NCI-H526 treated with DMSO at 0.1 percent for 48 hours (cell line): ENCODE results near the gene TBC1D22A.

Experiments
- DNase-seq: peaks from one replicate; lab custom pipeline; 2025; lab: John Stamatoyannopoulos, UW

Gene TBC1D22A, protein sequence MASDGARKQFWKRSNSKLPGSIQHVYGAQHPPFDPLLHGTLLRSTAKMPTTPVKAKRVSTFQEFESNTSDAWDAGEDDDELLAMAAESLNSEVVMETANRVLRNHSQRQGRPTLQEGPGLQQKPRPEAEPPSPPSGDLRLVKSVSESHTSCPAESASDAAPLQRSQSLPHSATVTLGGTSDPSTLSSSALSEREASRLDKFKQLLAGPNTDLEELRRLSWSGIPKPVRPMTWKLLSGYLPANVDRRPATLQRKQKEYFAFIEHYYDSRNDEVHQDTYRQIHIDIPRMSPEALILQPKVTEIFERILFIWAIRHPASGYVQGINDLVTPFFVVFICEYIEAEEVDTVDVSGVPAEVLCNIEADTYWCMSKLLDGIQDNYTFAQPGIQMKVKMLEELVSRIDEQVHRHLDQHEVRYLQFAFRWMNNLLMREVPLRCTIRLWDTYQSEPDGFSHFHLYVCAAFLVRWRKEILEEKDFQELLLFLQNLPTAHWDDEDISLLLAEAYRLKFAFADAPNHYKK

DNA sequence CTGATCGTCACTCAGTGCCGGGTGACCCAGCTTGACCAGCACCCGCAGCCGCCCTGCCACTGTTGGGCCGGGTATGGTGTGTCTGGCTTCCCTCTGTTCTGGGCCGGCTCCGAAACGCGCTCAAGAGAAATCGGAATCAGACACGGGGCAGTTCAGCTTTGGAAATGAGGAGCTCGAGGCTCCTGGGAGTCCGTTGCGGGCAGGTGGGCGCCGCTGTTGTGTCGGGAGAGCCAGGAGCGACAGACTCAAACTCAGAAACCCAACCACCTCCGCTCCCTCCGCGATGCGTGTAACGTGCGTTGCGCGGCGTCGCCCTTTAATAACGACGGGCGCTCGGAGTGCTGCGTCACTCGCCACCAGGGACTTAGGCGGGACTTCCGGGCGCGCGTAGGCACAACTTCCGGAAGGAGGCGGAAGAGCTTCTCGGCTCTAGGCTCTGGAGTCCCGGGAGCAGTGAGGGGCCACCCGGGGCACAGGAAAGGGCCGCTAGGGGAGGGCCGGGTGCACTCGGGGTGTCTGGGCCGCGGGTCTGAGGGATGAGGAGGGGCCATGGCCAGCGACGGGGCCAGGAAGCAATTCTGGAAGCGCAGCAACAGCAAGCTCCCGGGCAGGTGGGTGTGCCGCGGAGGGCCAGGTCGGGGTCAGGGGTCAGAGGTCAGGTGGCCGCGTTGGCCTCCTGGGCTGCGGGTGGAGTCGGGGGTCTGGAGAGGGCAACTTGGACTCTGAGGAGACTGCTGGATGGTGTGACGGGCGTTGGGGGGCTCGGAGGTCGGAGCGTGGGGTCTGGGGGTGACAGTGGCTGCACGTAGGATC is at the start of gene TBC1D22A:
TSS of gene TBC1D22A (plus strand) at position 413 of the 813 bp plus-strand sequence. CDS start at position 550, 137 bp downstream.
- DNase-seq: peak; percentile 56

DNA sequence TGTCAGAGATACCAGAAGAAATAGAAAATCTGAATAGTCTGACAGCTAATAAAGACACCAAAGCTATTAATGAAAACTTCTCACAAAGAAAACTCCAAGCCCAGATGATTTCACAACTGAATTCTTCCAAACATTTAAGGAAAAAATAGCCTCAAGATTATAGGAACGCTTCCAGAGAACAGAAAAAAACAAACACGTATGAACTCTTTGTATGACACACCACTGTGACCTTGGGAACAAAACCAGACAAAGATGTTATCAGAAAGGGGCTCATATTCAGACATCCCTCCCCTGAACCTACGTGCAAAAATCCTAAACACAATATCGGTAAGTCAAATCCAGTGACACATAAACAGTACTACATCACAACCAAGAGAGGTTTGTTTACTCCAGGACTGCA is 47.9 kb upstream of the TBC1D22A start:
- DNase-seq: no peak

DNA sequence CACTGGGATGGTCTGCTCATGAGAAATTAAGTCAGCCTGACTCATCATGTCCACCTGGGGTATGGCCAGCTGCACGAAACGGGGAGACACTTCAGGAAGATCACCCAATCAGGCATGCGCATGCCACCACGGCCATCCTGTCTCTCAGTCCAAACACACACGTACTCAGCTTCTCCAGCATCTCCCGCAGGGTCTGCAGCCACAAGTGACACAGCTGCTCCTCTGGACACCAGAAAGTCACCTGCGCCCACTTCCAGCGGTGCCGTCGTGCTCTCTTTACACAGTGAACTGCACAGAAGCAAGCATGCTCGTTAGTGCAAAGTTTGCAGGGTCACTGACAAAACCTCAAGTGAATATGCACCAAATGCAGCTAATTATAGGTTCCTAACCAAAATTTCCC is 42.5 kb upstream of the TBC1D22A start:
- DNase-seq: no peak

DNA sequence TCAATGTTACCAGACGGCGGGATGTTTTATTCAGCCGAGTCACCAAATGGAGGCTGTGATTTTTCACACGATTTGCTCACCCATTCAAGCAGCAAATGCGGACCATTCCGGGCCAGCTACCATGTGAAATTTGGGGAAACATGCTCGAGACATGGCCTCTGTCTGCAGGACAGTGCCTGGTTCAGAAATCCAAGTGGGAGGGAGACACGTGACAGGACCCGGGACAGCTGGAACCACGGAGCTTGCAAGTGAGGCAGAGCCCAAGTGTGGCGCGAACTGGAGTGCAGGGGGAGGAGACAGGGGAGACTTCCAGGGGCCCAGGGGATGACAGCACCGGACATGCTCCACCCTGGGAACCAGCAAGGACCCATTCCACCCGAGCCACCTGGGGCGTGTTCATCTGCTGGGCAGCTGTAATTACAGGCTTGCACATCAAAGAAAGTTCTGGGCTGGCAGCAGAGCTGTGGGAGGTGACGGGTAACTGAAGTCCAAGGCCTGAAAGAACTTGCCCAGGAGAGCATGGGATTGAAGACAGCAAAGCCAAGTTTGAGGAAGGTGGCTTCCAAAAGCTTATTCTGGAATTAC is 40.9 kb upstream of the TBC1D22A start:
- DNase-seq: no peak

DNA sequence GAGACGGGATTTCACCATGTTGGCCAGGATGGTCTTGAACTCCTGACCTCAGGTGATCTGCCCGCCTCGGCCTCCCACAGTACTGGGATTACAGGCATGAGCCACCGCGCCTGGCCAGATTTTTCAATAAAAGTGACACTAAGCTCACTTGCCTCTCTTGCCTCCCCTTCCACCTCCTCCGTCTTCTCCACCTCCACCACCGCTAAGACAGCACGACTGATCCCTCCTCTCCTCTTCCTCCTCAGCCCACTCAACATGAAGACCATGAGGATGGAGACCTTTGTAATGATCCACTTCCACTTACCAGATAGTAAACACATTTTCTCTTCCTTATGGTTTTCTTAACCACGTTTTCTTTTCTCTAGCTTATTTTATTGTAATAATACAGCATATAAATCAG is 38.6 kb upstream of the TBC1D22A start:
- DNase-seq: no peak

DNA sequence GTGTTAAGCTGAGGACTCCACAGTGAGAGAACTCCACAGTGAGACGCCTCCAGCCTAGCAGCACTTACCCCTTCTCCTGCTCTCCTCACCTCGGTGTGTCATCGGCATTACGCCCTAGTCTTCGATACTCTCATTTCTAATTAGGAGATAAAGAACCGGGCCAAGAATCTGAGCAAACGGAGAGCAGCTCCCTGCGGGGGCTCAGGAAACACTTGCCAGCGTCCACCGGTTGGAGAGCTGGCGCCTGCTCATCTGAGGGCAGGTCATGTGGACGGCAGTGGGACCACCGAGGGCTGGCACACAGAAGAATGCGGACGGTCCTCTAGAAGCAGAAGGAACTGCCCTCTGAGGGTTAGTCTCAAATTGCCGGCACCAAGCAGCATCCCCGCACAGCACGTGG is 37.4 kb upstream of the TBC1D22A start:
- DNase-seq: no peak

DNA sequence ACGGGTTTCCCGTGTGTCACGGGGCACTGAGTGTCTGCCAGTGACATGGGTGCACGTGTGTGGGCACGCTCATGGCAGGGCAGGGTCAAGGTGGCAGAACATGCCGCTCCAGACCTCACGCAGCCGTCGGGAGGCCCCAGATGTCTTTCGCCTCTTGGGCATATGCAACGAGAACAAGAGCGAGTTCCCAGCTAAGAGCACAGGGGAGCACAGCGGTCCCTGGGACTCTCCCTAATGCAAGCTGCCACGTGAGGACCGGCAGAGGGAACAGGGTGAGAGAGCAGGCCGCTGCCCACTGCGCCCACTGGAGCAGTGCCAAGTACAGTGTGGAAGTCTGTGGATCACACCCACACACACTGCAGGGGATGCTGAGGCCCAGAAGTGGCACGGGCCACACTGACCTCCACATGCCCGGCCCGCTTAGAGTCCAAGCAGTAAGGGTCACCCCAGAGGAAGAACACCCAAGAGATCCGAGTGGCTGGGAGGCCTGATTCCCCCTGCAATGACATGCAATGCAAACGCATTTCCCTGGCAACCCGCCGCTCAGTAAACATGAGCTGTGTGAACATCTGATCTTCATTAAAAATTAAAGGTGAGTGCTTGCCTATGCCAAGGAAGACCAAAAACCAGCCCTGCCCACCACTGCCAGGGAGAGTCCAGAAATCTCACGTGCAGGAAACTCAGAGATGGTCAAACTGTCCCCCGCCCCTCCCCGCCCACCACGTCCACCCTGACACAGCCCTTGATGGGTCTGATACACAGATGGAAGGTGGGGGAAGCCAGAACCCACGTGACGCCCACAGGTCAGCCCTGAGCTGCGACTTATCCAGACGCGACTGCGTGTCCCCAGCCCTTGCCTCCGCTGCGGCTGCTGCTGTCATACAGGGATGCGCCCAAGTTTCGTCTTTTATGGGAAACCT is 36.1 kb upstream of the TBC1D22A start:
- DNase-seq: peak; percentile 14

DNA sequence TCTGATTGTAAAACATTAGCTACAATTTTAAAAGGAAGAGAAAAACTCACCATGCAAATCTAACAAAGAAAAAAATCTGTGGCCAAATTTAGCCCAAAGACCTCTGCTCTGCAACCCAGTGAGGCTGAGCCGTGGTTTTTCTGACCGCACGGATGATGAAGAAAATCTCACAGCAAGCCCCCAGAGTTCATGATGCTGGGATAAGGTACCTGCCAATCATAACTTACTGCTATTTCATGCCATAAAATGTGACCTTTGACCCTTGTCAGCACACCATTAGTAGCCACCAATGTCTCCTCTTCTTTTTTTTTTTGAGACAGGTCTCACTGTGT is 35.5 kb upstream of the TBC1D22A start:
- no peak for DNase-seq

DNA sequence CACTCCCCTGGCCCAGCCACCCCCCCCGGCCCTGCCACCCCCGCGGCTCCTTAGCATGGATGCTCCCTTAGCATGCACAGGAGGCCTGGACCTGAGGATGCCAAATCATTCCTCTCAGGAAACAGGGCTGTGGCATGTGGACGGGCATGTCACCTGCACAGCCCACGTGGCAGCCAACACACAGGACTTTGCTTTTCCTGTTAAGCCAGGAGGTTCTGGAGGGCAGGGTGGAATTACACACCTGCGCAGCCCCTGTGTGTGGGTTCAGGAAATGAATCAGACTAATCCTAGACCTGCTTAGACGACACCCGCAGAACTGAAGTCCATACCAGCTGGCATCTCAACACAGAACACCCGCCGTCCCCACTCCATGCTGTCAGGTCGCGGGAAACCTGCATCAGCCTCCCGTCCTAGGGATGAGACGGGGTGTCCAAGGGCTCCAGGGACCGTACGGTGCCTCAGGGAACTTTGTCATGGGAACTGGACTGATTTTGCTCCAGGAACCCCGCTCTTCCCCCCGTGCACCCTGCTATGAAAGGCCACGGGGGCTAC is 34.6 kb upstream of the TBC1D22A start:
- no peak for DNase-seq

DNA sequence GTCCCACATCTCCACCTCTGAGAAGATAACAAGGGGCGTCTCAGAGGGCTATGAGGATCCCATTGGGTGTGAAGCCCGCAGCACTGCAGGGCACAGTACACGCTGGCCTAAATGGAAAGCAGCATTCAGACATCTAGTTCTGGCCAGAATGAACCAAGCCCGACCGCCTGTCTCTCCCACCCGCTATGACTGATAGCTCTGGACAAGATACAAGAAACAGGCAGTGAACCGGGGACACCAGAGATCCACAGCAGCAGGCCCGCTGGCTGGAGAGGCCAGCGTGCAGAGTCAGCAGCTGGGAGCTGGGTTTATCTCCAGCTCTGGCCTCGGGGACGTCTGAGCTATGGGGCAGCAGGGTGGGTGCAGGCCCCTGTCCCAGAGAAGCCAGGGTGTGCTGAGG is 34.0 kb upstream of the TBC1D22A start:
- DNase-seq: no peak

DNA sequence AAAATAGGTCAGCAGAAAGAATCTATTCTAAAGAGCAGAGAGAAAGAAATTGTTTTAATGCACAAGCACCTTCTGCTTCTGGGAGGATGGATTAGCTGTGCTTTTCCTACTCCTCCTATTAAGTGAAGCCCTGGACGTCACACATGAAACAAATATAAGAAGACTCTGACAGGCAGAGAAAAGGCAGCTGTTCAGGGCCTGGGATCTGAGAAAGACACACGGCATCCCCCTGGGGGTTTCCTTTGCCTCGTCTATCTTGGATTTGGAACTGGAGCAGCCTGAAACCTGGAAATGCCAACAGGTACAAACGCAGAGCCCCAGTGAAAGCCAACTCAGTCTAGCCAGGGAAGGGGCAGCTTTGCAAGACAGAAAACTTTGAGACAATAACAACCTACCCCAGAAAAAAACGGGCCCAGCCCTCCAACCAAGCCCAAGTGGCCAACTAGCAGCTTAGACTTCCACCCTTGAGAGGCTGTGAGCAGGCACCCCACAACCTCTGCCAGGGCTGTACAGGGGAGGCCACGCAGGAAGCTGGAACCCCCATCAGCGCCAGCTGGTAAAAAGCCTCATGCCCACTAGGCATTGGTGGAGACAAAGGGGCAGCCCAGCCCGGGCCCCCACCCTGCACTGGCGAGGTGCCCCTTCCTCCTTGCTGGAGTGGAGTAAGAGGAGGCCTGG is 31.7 kb upstream of the TBC1D22A start:
- DNase-seq: no peak

DNA sequence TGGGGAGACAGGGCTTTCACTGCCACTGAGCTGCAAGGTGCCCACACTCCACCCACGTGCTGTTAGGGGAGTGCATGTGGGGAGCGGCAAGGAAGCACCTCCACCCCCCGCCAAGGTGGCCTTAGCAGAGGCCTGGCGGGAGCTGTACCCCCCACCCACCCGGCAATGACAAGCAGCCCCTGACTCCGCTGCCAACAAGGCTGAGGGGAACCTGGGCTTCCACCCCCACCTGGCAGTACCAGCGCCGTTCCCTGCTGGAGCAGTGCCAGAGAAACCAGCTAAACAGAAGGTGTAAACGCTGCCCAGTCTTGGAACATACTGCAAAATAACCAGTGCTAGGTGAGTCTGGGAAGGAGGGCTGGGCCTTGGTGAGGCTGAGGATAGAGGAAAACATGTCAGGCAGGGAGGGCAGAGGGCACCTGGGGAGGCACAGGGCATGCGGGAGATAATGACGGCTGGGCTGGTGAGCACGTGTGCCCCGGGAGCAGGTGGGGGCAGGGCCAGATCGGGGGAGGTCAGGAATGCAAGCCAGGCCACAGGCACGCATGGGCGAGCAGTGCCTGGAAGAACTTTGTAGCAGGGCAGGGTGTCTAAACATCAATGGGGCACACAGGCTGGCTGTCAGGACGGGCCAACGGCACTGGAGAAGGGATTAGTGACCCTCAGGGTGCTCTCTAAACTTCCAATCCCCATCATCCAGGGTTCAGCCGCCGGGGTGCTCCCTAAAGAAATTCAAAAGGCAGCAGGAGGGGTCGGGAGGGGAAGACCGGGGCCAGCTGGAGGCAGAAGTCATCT is 31.0 kb upstream of the TBC1D22A start:
- DNase-seq: peak; percentile 3

DNA sequence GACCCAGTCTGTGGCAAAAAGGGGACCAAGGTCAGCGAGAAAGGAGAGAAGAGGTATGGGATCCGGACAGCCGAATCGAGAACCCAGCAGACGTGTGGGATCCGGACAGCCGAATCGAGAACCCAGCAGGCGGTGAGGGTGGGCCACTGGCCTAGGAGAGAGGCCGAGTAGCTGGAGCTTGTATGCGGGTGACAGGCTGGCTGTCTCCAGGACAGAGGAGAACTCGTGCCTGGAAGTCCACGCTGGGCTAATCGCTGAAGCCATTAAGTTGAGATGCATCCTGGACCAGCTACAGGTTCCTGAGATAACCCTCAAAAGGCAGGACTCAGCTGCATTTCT is 30.4 kb upstream of the TBC1D22A start:
- DNase-seq: no peak

DNA sequence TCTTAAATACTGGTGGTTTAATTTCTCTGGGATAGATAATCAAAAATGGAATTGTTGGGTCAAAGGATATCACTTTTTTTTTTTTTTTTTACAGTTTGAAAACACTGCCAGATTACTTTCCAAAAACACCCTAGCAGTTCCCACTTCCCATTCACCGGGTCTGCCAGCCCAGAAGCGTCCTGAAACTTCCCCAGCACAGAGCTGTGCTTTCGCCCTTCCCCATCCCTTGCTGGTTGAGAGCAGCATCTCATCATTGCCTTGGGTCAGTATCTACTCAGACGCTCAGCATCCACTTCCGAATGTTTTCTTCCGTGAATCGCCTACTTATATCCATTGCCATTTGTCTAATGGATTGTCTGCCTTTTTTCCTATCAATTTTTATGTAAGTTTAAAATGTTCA is 29.9 kb upstream of the TBC1D22A start:
- no peak for DNase-seq

DNA sequence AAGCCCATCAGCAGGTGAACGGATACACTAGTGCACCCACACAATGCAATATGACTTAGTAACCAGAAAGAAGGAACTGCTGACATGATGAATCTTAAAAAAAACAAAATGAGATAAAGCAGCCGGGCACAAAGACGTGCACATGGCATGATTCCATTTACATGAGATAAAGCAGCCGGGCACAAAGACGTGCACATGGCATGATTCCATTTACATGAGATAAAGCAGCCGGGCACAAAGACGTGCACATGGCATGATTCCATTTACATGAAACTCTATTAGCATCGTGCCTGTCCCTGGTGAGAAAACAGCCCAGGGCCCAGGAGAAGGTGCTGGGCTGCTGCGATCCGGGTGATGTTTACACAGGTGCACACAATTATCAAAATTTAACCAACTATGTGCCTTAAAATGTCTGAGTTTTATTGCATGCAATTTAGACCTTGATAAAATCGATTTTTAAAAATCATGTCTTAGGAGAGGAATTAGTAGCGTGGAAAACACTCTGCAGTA is 28.2 kb upstream of the TBC1D22A start:
- peak; percentile 65 for DNase-seq

DNA sequence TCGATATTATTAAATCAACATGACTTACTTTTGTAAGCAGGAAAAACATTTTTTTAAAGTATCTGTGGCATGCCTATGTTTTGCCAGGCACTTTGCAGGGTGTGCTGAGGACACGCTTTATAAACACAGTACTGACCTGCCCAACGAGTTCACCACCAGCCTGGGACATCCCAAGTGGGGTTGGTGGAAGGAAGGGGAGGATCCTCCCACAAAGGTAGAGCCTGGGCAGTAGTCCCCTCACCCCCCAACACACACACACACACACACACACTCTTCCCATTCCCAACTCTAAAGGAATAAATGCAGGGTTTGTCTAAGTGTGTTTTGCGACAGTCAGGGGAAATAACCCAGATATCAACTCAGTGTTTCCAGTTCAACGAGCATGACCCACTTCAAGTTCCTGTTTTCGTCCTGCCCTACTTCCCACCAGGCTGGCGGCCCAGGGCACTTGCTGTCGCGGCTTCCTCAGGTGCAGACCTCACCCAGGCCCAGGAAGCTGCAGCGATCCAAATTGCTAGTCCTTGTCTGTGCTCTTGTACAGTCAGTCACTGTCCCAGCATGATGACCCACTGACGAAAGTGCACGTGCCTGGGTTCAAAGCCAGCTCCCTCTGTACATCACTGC is 27.5 kb upstream of the TBC1D22A start:
- DNase-seq: peak; percentile 65

DNA sequence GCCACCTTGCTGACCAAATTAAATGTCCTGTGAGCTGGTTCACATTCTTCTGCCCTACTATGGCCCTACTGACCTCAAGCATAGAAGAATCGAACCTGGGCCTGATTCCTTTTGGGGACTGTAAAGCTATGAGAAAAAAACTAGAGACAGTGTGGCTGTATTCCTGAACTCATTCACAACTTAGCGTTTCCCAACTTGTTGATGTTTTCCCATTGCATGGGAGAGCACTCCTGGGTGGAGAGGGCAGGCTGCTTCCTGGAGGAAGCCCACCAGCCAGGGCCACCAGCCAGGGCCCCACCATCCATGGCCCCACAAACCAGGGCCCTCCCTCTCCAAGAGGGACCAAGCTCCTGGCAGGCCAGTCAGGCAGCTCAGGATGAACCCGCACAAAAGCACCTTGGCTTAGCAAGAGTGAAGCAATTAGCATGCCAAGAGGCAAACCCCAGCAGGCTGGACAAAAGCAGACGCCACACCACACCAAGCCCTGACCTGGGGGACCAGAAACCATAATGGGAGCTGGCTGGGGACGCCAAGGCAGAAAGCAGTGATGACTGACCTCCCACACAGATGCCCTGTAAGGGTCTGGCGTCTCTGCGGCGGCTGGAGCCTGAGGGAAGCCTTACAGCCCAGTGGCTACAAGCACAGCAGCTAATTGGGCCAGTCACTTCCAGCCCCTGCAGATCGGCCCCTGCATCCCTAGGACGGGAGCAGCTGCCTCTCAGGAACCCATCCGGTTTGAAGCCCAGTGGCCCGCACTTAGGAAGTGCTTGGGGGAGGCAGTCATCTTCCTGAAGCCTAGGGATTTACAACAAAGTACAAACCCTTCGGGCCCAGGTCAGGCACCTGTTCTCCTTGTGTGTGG is 26.5 kb upstream of the TBC1D22A start:
- no peak for DNase-seq

DNA sequence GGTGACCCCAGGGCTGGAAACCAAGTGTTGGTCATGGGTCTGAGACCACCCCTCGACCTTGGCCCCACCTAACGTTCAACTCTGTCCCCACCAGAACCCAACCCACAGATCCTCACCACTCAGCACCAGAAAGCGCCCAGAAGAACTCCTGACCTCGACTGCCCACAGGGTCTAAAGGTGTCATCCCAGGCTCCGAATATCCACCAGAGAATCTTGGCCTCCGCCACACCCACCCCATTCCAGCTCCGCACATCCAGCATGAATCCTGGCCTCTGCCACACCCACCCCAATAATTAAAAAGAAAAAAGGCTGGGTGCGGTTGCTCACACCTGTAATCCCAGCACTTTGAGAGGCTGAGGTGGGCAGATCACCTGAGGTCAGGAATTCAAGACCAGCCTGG is 25.7 kb upstream of the TBC1D22A start:
- no peak for DNase-seq
